H9 (cell line): ENCODE results near the gene SERTM2. TPM values are rescaled to one million over a fixed set of nuclear protein-coding genes. Genes with fewer than 3 reads are reported as not detected.

Experiments used
- DNase-seq: peaks from one replicate; pipeline ENCODE4 v3.0.0-alpha.2; 2017
- H2AFZ ChIP-seq: one replicate; pipeline ENCODE4 v1.6.1; 2013; ENCODE audit warnings: mild to moderate bottlenecking, low read length, control low read depth, moderate library complexity
- H2AK5ac ChIP-seq: 2 replicates; pipeline ENCODE4 v1.6.1; 2013; ENCODE audit warnings: low read length, control low read depth, mixed read lengths; ENCODE audit not compliant: insufficient read length
- H2BK120ac ChIP-seq: one replicate; pipeline ENCODE4 v1.6.1; 2013; ENCODE audit warnings: low read depth, mild to moderate bottlenecking, low read length, control low read depth, inconsistent platforms; ENCODE audit not compliant: poor library complexity, severe bottlenecking
- H2BK12ac ChIP-seq: 2 replicates; pipeline ENCODE4 v1.6.1; 2013; ENCODE audit warnings: low read length, control low read depth, mixed read lengths, low read depth; ENCODE audit not compliant: insufficient read length
- H2BK15ac ChIP-seq: 2 replicates; pipeline ENCODE4 v1.6.1; 2013; ENCODE audit warnings: low read depth, low read length, control low read depth
- H2BK20ac ChIP-seq: one replicate; pipeline ENCODE4 v1.6.1; 2013; ENCODE audit warnings: low read depth, mild to moderate bottlenecking, low read length, control low read depth, inconsistent platforms; ENCODE audit not compliant: poor library complexity, severe bottlenecking
- H2BK5ac ChIP-seq: 2 replicates; pipeline ENCODE4 v1.6.1; 2013; ENCODE audit warnings: low read length, control low read depth, mixed read lengths; ENCODE audit not compliant: insufficient read length
- H3K14ac ChIP-seq: 2 replicates; pipeline ENCODE4 v1.6.1; 2013; ENCODE audit warnings: low read length, control low read depth; ENCODE audit not compliant: insufficient read depth
- H3K18ac ChIP-seq: 2 replicates; pipeline ENCODE4 v1.6.1; 2013; ENCODE audit warnings: low read depth, mild to moderate bottlenecking, mixed read lengths, low read length, control low read depth; ENCODE audit not compliant: insufficient read length
- H3K23ac ChIP-seq: 2 replicates; pipeline ENCODE4 v1.6.1; 2013; ENCODE audit warnings: low read length, control low read depth, mixed read lengths, low read depth; ENCODE audit not compliant: insufficient read length
- H3K23me2 ChIP-seq: 2 replicates; pipeline ENCODE4 v1.6.1; 2013; ENCODE audit warnings: low read depth, mild to moderate bottlenecking, mixed read lengths, low read length, control low read depth; ENCODE audit not compliant: insufficient read length, poor library complexity, severe bottlenecking
- H3K27ac ChIP-seq: 2 replicates; pipeline ENCODE4 v1.5.1; 2013; ENCODE audit warnings: low read length, control low read depth, mixed read lengths, low read depth; ENCODE audit not compliant: insufficient read length
- H3K27me3 ChIP-seq: 2 replicates; pipeline ENCODE4 v1.6.1; 2013; ENCODE audit warnings: low read length, control low read depth, inconsistent platforms; ENCODE audit not compliant: insufficient read depth
- H3K4ac ChIP-seq: 2 replicates; pipeline ENCODE4 v1.6.1; 2013; ENCODE audit warnings: low read depth, mild to moderate bottlenecking, control low read depth, inconsistent platforms, low read length, moderate library complexity
- H3K4me1 ChIP-seq: 2 replicates; pipeline ENCODE4 v1.6.1; 2013; ENCODE audit warnings: low read length, control low read depth, inconsistent platforms; ENCODE audit not compliant: insufficient read depth
- H3K4me2 ChIP-seq: 2 replicates; pipeline ENCODE4 v1.6.1; 2013; ENCODE audit warnings: low read length, control low read depth, mixed read lengths; ENCODE audit not compliant: insufficient read length, insufficient read depth
- H3K56ac ChIP-seq: 2 replicates; pipeline ENCODE4 v1.6.1; 2013; ENCODE audit warnings: low read depth, mild to moderate bottlenecking, mixed read lengths, low read length, control low read depth; ENCODE audit not compliant: insufficient read length
- H3K79me1 ChIP-seq: 2 replicates; pipeline ENCODE4 v1.6.1; 2013; ENCODE audit warnings: low read depth, mild to moderate bottlenecking, moderate library complexity, low read length, control low read depth, inconsistent platforms; ENCODE audit not compliant: insufficient read depth, poor library complexity, severe bottlenecking
- H3K79me2 ChIP-seq: 2 replicates; pipeline ENCODE4 v1.6.1; 2013; ENCODE audit warnings: low read length, control low read depth, inconsistent platforms; ENCODE audit not compliant: insufficient read depth
- H3K9ac ChIP-seq: 2 replicates; pipeline ENCODE4 v1.6.1; 2013; ENCODE audit warnings: low read length, control low read depth, mixed read lengths; ENCODE audit not compliant: insufficient read length; ENCODE audit errors: extremely low read depth
- H3K9me3 ChIP-seq: one replicate; pipeline ENCODE4 v1.6.1; 2013; ENCODE audit warnings: low read depth, low read length, inconsistent platforms; ENCODE audit not compliant: control insufficient read depth
- H3T11ph ChIP-seq: one replicate; pipeline ENCODE4 v1.6.1; 2013; ENCODE audit warnings: mild to moderate bottlenecking, low read length, control low read depth, inconsistent platforms
- H4K20me1 ChIP-seq: one replicate; pipeline ENCODE4 v1.6.1; 2013; ENCODE audit not compliant: control insufficient read depth, insufficient read length, insufficient read depth
- H4K5ac ChIP-seq: 2 replicates; pipeline ENCODE4 v1.6.1; 2013; ENCODE audit warnings: low read depth, mild to moderate bottlenecking, mixed read lengths, low read length, control low read depth; ENCODE audit not compliant: insufficient read length
- H4K8ac ChIP-seq: replicated peaks from 2 replicates; pipeline ENCODE4 v1.6.1; 2013; ENCODE audit warnings: low read length, control low read depth, mixed read lengths, low read depth; ENCODE audit not compliant: insufficient read length
- H4K91ac ChIP-seq: 2 replicates; pipeline ENCODE4 v1.6.1; 2013; ENCODE audit warnings: low read depth, mild to moderate bottlenecking, moderate library complexity, mixed read lengths, low read length, control low read depth; ENCODE audit not compliant: insufficient read length
- H3K27ac Mint-ChIP-seq, 3 experiments: 2 replicates in 2 of 3; 3 replicates in 1 of 3; pipeline ENCODE4 v1.8.0; 2020 to 2021; ENCODE audit warnings: mixed read lengths in 3 of 3, mild to moderate bottlenecking in 1 of 3, moderate library complexity in 1 of 3
- H3K27me3 Mint-ChIP-seq: 2 replicates; pipeline ENCODE4 v1.8.0; 2021; ENCODE audit warnings: low read depth, mild to moderate bottlenecking, moderate library complexity, mixed read lengths
- H3K36me3 Mint-ChIP-seq, 3 experiments: 2 replicates in 2 of 3; 3 replicates in 1 of 3; pipeline ENCODE4 v1.8.0; 2020 to 2021; ENCODE audit warnings: low read depth in 3 of 3, mixed read lengths in 3 of 3; ENCODE audit not compliant: insufficient read depth in 1 of 3
- H3K4me1 Mint-ChIP-seq, 2 experiments: 2 replicates each; pipeline ENCODE4 v1.8.0; 2020; ENCODE audit warnings: mixed read lengths in 2 of 2
- H3K4me3 Mint-ChIP-seq, 2 experiments: 2 replicates in 1 of 2; 3 replicates in 1 of 2; pipeline ENCODE4 v1.8.0; 2020 to 2021; ENCODE audit warnings: mild to moderate bottlenecking in 2 of 2, mixed read lengths in 2 of 2, moderate library complexity in 1 of 2
- H3K9me3 Mint-ChIP-seq, 2 experiments: 2 replicates in 1 of 2; 3 replicates in 1 of 2; pipeline ENCODE4 v1.8.0; 2020; ENCODE audit warnings: mild to moderate bottlenecking in 2 of 2, mixed read lengths in 2 of 2, moderate library complexity in 1 of 2
- CTCF ChIP-seq: fragments of 200-600 bp; sonication (generic); conservative IDR thresholded peaks from 3 replicates; pipeline ENCODE4 v1.8.0; 2021; ENCODE audit warnings: antibody characterized with exemption, mild to moderate bottlenecking
- WGBS: extraction: QIAGEN DNeasy Blood & Tissue Kit; methylation state at CpG from one replicate; pipeline ENCODE4 v1.1.7; 2013; ENCODE audit warnings: missing lambda C conversion rate, low lambda C conversion rate, mixed read lengths; ENCODE audit not compliant: insufficient read length; ENCODE audit errors: extremely low coverage; 5-methylcytosine and 5-hydroxymethylcytosine counted together
- total RNA-seq: library from RNA; stranded (reverse); gene quantifications from 2 replicates; pipeline ENCODE4 v1.2.1, GENCODE V29; 2021

The SERTM2 gene
- total RNA-seq, 1 experiment from 2014 or later = 0.22 TPM

- Histone ChIP-seq H4K91ac (no peak overlapping the region), H3K9me3 (peaks cover 5% of the 10 kb centered on the region), H3K4ac (no peak overlapping the region), H4K20me1 (no peaks in the 10 kb centered on the region), H3K27me3 (no peaks in the 10 kb centered on the region), H3K4me2 (no peak overlapping the region), H4K5ac (no peak overlapping the region), H3K18ac (no peak overlapping the region), H2BK15ac (no peak overlapping the region), H3K23me2 (no peaks in the 10 kb centered on the region), H2BK5ac (no peak overlapping the region), H2AK5ac (no peak overlapping the region), H3K79me2 (no peaks in the 10 kb centered on the region), H3K27ac (no peak overlapping the region), H3T11ph (no peak overlapping the region), H3K23ac (no peak overlapping the region), H2BK20ac (no peak overlapping the region), H2AFZ (no peak overlapping the region), H2BK12ac (no peak overlapping the region), H3K56ac (no peak overlapping the region), H3K79me1 (no peaks in the 10 kb centered on the region), H4K8ac (no peak overlapping the region), H2BK120ac (no peak overlapping the region), H3K4me1 (no peaks in the 10 kb centered on the region), H3K14ac (no peak overlapping the region), H3K9ac (no peak overlapping the region)
- Mint-ChIP-seq H3K9me3 (peaks cover 9 to 24% of the 10 kb centered on the region in 2 experiments; a peak in 4 of 5 replicates), H3K36me3 (peaks cover 11 to 21% (median 12%) of the 10 kb centered on the region in 3 experiments), H3K4me3 (no peak overlapping the region), H3K27me3 (no peaks in the 10 kb centered on the region; the same call in 1 of the 2 replicates), H3K4me1 (peaks cover 8 to 10% of the 10 kb centered on the region in 2 experiments), H3K27ac (no peak overlapping the region)
- DNase-seq = no peak
- TF ChIP-seq CTCF = no peak
- no CpG with 5 or more reads among the region's 2 CpGs for WGBS
Observed at GRCh38 chrX:111470681-111471403, 40.6 kb upstream of the SERTM2 start.
